ENCODE measurements around the gene SLFN12L. TPM values are rescaled to one million over a fixed set of nuclear protein-coding genes. Genes with fewer than 3 reads are reported as not detected.
A peak's percentile ranks its signal among the peaks of the same experiment; 100 is the strongest.

The SLFN12L gene
- total RNA-seq, 1 experiment from 2014 or later: not detected

DNA sequence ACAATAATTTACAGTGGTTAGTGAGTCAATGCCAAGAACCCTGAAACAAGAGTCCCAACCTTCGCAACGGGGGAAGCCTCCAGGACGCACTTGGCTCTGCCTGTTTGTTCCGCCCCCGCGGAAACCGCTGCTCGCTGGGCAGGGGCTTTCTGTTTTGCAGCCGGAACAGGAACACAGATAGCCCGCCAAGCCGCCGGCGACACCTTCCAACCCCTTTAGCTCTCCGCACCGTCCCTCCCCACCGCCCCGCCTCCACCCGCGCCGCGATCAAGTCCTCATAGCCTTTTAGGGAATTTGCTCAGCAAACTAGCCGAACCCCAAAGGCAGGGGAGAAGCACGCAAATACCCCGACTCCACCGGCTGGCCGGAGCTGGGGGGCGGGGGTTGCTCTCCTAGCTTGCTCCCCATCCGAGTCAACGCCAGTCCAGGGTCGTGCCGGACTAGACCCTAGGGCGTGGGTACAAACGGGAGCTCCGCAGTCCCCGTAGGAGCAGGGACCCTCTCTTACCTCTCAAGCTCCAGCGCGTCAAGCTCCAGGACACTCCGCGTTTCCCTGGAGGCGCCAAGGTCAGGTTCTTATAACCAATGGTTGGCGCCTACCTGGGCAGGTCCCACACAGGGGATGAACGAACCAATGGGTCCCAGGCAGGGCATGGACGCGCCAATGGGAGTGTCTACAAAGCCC, 89.1 kb downstream of the SLFN12L start, which contains the start of gene SLFN13:
SLFN13 (minus strand) TSS at position 553 of the 685 bp plus-strand sequence. CDS start 3,086 bp downstream, outside the sequence.
- peaks cover 3% of the 10 kb centered on the region; the same call in 1 of the 2 replicates for H3K79me2 ChIP-seq (ENCODE audit: insufficient read depth, low read length)
- no peak within 1 kb of the TSS for H4K91ac ChIP-seq (ENCODE audit: insufficient read length, low read depth, low read length)
- no peak within 1 kb of the TSS for H3K23ac ChIP-seq (ENCODE audit: insufficient read length, low read depth, low read length)
- no peak within 1 kb of the TSS for H2AK5ac ChIP-seq (ENCODE audit: insufficient read length, low read length)
- Mint-ChIP-seq H3K27ac (peak within 1 kb of the TSS; percentile 39 to 73 (median 62); a peak in 3 of 7 replicates), H3K4me1 (peaks cover 18 to 35% of the 10 kb centered on the region in 2 experiments), H3K36me3 (ENCODE audit: insufficient read depth in 1 of 3, low read depth in 3 of 3) (peaks cover 0 to 3% (median 0%) of the 10 kb centered on the region in 3 experiments; a peak in 1 of 7 replicates), H3K4me3 (peak within 1 kb of the TSS; percentile 62 to 84), H3K27me3 (ENCODE audit: low read depth) (peaks cover 51% of the 10 kb centered on the region), H3K9me3 (no peaks in the 10 kb centered on the region)
- no peaks in the 10 kb centered on the region for H4K20me1 ChIP-seq (ENCODE audit: control insufficient read depth, insufficient read depth, insufficient read length)
- H2BK15ac ChIP-seq (ENCODE audit: low read depth, low read length): 0 out of 2 replicates have a peak within 1 kb of the TSS, but pooled peaks have one; percentile 65
- peak within 1 kb of the TSS; percentile 95 for H2BK12ac ChIP-seq (ENCODE audit: insufficient read length, low read depth, low read length)
- H3K27ac ChIP-seq (ENCODE audit: insufficient read length, low read depth, low read length): peak within 1 kb of the TSS; percentile 63
- H3K4me1 ChIP-seq (ENCODE audit: insufficient read depth, low read length): no peaks in the 10 kb centered on the region; the same call in 1 of the 2 replicates
- H3K18ac ChIP-seq (ENCODE audit: insufficient read length, low read depth, low read length): peak within 1 kb of the TSS; percentile 97
- H3T11ph ChIP-seq (ENCODE audit: low read length): no peak within 1 kb of the TSS
- peak within 1 kb of the TSS; percentile 81 for H3K9ac ChIP-seq (ENCODE audit: extremely low read depth, insufficient read length, low read length)
- no peaks in the 10 kb centered on the region for H3K79me1 ChIP-seq (ENCODE audit: insufficient read depth, low read depth, low read length, poor library complexity, severe bottlenecking)
- H2BK5ac ChIP-seq (ENCODE audit: insufficient read length, low read length): no peak within 1 kb of the TSS
- DNase-seq: peak; percentile 94
- no CpG with 5 or more reads among the region's 44 CpGs for WGBS (ENCODE audit: extremely low coverage, insufficient read length, low lambda C conversion rate)
- TF ChIP-seq, protein P1, sequence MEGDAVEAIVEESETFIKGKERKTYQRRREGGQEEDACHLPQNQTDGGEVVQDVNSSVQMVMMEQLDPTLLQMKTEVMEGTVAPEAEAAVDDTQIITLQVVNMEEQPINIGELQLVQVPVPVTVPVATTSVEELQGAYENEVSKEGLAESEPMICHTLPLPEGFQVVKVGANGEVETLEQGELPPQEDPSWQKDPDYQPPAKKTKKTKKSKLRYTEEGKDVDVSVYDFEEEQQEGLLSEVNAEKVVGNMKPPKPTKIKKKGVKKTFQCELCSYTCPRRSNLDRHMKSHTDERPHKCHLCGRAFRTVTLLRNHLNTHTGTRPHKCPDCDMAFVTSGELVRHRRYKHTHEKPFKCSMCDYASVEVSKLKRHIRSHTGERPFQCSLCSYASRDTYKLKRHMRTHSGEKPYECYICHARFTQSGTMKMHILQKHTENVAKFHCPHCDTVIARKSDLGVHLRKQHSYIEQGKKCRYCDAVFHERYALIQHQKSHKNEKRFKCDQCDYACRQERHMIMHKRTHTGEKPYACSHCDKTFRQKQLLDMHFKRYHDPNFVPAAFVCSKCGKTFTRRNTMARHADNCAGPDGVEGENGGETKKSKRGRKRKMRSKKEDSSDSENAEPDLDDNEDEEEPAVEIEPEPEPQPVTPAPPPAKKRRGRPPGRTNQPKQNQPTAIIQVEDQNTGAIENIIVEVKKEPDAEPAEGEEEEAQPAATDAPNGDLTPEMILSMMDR (conservative IDR thresholded peaks at IDR 0.05): no peak
- no peak within 1 kb of the TSS for H2BK20ac ChIP-seq (ENCODE audit: low read depth, low read length, poor library complexity, severe bottlenecking)
- peaks cover 16% of the 10 kb centered on the region for H3K23me2 ChIP-seq (ENCODE audit: insufficient read length, low read depth, low read length, poor library complexity, severe bottlenecking)
- no peak within 1 kb of the TSS for H2AFZ ChIP-seq (ENCODE audit: low read length)
- H4K8ac ChIP-seq (replicated peaks; ENCODE audit: insufficient read length, low read depth, low read length): peak within 1 kb of the TSS; percentile 52
- H3K4ac ChIP-seq (ENCODE audit: low read depth, low read length): no peak within 1 kb of the TSS
- no peaks in the 10 kb centered on the region for H3K9me3 ChIP-seq (ENCODE audit: control insufficient read depth, low read depth, low read length)
- peak within 1 kb of the TSS; percentile 83 for H3K4me2 ChIP-seq (ENCODE audit: insufficient read depth, insufficient read length, low read length)
- H2BK120ac ChIP-seq (ENCODE audit: low read depth, low read length, poor library complexity, severe bottlenecking): peak within 1 kb of the TSS; percentile 63
- H3K56ac ChIP-seq (ENCODE audit: insufficient read length, low read depth, low read length): no peak within 1 kb of the TSS
- H4K5ac ChIP-seq (ENCODE audit: insufficient read length, low read depth, low read length): no peak within 1 kb of the TSS
- peaks cover 12% of the 10 kb centered on the region; the same call in 1 of the 2 replicates for H3K27me3 ChIP-seq (ENCODE audit: insufficient read depth, low read length)
- peak within 1 kb of the TSS; percentile 99 for H3K14ac ChIP-seq (ENCODE audit: insufficient read depth, low read length)
